Choroid plexus epithelial cell (primary cell): ENCODE results near the gene C1orf141.
"Not testable (repeated sequence)": the region's sequence is repeated elsewhere in the genome, so short reads cannot be mapped to it uniquely, and the experiment has no call there.

Source experiments
- DNase-seq: peaks from one replicate; pipeline ENCODE4 v3.0.0-alpha.2; 2010; ENCODE audit warnings: low read depth
- H3K4me3 ChIP-seq: 2 replicates; pipeline ENCODE4 v1.5.1; 2011; ENCODE audit warnings: low read depth, mild to moderate bottlenecking, control low read depth, low read length, moderate library complexity
- TF ChIP-seq, protein P1 (sequence below): conservative IDR thresholded peaks from 2 replicates; pipeline ENCODE4 v1.5.1; 2011; ENCODE audit warnings: low read depth, mild to moderate bottlenecking, control low read depth, inconsistent platforms, low read length, moderate library complexity

C1orf141 gene

DNA sequence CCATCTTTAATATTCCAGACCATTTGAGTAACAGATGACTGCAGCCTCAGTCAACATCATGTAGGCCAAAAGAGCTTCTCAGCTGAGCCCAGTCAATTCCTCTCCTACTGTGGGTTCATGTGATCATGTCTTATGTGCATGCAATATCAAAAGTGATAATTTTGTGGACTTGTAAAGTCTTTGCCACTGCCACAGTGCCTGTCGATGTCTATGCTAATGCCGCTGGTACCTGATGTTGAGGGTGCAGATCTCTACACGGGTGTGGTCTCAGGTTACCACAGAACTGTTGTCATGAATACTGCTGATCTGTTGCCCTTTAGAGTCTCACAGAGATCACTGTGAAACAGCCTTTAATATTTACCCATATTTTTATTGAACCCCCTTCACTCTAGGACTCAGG, 11.3 kb upstream of the C1orf141 start:
- H3K4me3 ChIP-seq: no peak overlapping the region
- TF ChIP-seq, protein P1, sequence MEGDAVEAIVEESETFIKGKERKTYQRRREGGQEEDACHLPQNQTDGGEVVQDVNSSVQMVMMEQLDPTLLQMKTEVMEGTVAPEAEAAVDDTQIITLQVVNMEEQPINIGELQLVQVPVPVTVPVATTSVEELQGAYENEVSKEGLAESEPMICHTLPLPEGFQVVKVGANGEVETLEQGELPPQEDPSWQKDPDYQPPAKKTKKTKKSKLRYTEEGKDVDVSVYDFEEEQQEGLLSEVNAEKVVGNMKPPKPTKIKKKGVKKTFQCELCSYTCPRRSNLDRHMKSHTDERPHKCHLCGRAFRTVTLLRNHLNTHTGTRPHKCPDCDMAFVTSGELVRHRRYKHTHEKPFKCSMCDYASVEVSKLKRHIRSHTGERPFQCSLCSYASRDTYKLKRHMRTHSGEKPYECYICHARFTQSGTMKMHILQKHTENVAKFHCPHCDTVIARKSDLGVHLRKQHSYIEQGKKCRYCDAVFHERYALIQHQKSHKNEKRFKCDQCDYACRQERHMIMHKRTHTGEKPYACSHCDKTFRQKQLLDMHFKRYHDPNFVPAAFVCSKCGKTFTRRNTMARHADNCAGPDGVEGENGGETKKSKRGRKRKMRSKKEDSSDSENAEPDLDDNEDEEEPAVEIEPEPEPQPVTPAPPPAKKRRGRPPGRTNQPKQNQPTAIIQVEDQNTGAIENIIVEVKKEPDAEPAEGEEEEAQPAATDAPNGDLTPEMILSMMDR: no peak
- no peak for DNase-seq

DNA sequence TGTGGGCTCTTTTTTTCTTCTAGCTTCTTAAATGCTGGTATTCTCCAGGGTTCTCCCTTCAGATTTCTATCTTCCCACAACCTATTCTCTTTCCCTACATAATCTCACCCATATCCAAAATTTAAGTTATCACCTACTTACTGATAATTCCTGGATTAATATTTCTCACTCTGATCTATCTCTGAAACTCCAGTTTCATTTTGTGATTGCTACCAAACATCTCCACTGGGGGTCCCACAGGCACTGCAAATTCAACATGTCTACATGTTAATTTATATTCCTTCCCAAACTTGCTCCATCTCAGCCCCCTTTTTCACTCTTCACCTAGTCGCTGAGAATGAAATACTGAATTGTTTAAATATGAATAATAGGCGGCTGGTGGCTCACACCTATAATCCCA, 9.9 kb upstream of the C1orf141 start:
- peak; percentile 39 for DNase-seq
- TF ChIP-seq, protein P1: peak; percentile 59
- no peak overlapping the region for H3K4me3 ChIP-seq

DNA sequence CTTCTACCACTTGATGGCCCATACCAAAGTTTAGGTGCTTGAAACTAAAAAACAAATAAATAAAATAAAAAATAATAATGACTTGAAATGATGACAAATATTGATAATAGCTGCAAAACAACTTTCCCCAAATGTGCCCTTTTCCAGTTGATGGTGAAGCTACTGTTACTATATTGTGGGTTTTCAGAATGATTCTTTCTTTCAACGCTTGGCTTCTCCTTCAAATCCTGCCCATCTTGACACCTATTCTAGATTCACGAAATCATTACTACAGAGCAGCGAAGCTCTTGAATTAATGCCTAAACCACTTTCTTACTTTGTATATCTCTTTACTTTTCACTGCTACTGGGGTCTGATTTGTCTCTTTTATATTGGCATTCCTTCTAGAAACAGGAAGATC, 9.2 kb upstream of the C1orf141 start:
- DNase-seq: no peak
- TF ChIP-seq, protein P1: no peak
- H3K4me3 ChIP-seq: no peak overlapping the region

DNA sequence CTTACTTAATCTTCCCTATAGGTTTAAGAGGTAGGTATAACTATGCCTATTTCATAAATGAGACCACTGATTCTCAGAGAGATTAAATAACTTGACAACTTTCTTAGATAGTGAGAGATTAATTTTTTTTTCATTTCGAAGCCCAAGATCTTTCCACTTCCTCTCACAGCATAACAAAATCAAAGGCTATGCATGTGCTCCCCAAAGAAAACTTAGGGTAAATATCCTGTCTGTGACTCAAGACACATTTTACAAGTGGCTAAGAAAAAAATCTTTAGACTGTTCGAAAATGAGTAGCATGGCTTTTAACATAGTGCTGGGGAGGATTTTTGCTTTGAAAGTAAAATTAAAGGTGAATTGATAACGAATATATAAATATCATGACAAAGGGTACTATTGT, 8.2 kb upstream of the C1orf141 start:
- no peak for DNase-seq

DNA sequence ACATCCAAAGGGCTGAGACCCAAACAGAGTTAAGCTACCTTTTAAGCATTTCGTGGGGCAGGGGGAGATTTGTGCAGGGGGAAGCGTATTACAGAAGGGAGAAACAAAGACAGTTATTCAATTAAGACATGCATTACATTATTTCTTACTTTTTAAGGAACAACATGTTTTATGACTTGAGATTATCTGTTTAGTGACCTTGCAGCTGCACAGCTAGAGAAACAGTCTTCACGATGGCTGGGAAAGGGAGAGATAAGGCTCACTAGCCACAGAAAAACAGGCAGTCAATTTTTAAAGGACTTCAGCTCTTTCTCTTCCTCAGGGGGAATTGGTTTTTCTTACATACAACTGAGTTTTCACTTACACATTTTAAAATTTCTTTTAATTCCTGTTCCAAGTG, 7.1 kb upstream of the C1orf141 start:
- DNase-seq, H3K4me3 ChIP-seq: not testable (repeated sequence)

More for the DNA sequence above, 8.2 kb upstream of the C1orf141 start:
- H3K4me3 ChIP-seq: no peak overlapping the region
- TF ChIP-seq, protein P1: no peak

DNA sequence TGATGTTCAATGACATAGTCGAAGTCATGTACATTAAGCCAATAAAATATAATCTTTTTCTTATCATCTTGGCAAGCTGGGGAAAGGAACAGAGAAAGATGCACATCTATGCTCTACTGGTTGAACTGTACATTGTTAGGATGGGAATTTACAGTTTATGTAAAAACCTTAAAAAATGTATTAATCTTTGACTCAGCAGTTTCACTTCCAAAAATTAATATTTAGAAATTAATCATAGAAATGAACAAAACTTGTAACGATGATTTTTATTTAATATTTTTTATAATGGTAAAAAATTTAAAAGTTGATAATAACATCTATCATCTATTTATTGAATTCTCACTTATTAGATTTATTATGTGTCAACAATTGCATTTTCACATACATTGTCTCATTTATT, 5.7 kb upstream of the C1orf141 start:
- no peak for DNase-seq
- TF ChIP-seq, protein P1: no peak
- no peak overlapping the region for H3K4me3 ChIP-seq

DNA sequence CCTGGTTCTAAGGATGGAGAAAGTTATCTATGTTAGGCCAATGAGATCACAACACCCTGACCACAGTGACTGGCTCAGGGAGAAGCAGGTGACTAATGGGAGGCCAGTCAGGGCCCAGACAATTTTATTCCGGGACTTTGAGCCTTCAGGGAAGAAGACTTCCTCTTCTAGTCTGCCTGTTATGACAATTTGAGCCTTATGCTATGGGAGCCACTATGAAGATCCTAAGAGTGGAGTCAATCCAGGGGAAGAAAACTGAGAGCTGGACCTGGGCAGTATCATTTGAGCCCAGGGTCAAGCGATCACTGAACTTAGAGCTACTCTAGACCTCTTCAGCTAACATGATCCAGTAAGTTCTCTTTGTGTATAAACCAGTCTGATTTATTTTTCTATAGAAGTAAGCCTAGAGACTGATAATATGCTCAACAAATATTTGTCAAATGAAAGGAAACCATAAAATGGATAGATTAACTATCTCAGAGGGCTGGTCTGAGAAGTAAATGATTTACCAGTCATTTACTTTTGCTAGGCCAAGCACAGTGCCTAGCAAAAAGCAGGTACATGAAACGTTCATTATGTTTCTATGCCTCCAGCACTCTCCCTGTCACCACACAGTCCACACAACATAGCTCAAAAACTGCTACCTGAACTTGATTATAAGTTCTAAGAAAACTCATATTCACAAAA, 4.2 kb upstream of the C1orf141 start:
- TF ChIP-seq, protein P1: no peak
- no peak overlapping the region for H3K4me3 ChIP-seq
- no peak for DNase-seq

DNA sequence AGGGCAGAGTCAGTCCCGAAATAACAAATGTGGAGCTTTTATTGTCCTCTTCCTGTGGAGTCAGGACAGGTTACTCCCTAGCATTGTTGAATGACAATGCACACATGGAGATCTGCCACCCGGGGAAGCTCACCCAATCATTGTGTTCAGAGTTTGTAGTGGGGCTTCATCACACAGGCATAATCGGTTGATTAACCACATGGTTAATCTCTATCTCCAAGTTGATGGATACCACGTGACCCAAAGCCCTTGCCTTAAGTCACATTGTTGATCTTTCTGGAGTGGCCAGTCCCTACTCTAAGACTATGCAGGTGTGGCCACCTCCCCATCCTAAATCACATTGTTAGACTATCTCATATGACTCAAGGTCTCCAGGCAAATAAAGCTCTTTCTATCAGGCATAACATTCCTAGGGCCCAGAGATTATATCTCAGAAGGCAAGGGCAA, 2.6 kb upstream of the C1orf141 start:
- no peak for DNase-seq
- TF ChIP-seq, protein P1: no peak

More for the DNA sequence above, 2.6 kb upstream of the C1orf141 start:
- H3K4me3 ChIP-seq: no peak overlapping the region
